Measurements from ENCODE around the gene LHX1. TPM values are rescaled to one million over a fixed set of nuclear protein-coding genes. Genes with fewer than 3 reads are reported as not detected.

Gene LHX1
- polyA plus RNA-seq, 1 donor (not counting 4 experiments of a cell fraction or from before 2014, with no cell fraction given), result 0.35 TPM

DNA sequence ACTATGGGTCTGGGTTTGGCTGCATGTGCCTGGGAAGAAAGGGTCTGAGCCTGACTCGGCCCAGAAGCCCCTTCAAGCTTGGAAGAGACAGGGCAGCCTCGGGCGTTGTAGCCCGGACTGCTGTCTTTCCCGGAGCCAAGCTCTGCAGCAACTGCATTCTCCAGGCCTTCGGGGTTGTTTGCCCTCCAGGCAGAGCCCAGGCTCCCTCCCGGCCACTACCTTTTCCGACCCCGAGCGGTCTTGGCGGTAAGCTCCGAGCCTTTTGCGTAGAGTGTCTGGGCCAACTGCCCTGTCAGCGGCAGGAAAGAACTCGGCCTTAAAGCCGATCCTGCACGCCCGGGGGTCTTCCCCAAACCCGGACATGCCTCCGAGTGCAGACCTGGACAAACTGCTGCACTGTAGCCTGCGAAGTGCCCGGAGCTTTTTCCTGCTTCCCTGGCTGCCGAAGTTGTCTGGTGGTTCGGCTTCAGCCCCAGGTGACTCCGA is 1.3 kb downstream of the LHX1 start:
- Histone ChIP-seq H3K36me3 (ENCODE audit: control insufficient read depth in 2 of 2, extremely low read depth in 1 of 2, insufficient read depth in 2 of 2, low read length in 2 of 2) (no peaks in the 10 kb centered on the region), H3K9me1 (ENCODE audit: control insufficient read depth, extremely low read depth, insufficient read depth, low read length) (no peaks in the 10 kb centered on the region), H3K27ac (ENCODE audit: control insufficient read depth, insufficient read depth, low read length) (no peak overlapping the region), H3K27me3 (ENCODE audit: control insufficient read depth, extremely low read depth, insufficient read depth, low read length) (peaks cover 99% of the 10 kb centered on the region), H3K4me2 (ENCODE audit: control insufficient read depth, extremely low read depth, insufficient read depth, low read depth, low read length) (peak overlapping the region; percentile 67), H3K9me3 (ENCODE audit: control insufficient read depth, low read depth, low read length) (no peaks in the 10 kb centered on the region), H4K20me1 (ENCODE audit: control insufficient read depth, extremely low read depth, insufficient read depth, low read length) (peaks cover 4% of the 10 kb centered on the region), H3K4me1 (ENCODE audit: control insufficient read depth, extremely low read depth, insufficient read depth, low read length) (peaks cover 52% of the 10 kb centered on the region), H2AFZ (ENCODE audit: control insufficient read depth, low read length) (no peak overlapping the region), H3K4me3 (ENCODE audit: control insufficient read depth in 2 of 3, extremely low read depth in 1 of 3, insufficient read depth in 2 of 3, low read depth in 1 of 3, low read length in 3 of 3) (peak overlapping the region; percentile 36 to 66 (median 64)), H3K79me2 (ENCODE audit: control insufficient read depth, insufficient read depth, low read length) (peaks cover 6% of the 10 kb centered on the region), H3K9ac (ENCODE audit: control insufficient read depth, extremely low read depth, insufficient read depth, low read length) (peak overlapping the region; percentile 28)
- TF ChIP-seq, protein P1, sequence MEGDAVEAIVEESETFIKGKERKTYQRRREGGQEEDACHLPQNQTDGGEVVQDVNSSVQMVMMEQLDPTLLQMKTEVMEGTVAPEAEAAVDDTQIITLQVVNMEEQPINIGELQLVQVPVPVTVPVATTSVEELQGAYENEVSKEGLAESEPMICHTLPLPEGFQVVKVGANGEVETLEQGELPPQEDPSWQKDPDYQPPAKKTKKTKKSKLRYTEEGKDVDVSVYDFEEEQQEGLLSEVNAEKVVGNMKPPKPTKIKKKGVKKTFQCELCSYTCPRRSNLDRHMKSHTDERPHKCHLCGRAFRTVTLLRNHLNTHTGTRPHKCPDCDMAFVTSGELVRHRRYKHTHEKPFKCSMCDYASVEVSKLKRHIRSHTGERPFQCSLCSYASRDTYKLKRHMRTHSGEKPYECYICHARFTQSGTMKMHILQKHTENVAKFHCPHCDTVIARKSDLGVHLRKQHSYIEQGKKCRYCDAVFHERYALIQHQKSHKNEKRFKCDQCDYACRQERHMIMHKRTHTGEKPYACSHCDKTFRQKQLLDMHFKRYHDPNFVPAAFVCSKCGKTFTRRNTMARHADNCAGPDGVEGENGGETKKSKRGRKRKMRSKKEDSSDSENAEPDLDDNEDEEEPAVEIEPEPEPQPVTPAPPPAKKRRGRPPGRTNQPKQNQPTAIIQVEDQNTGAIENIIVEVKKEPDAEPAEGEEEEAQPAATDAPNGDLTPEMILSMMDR (optimal IDR thresholded peaks at IDR 0.05 in 1 of 3, IDR thresholded peaks at IDR 0.05 in 1 of 3, conservative IDR thresholded peaks at IDR 0.05 in 1 of 3; ENCODE audit: extremely low read depth in 1 of 3, insufficient read depth in 2 of 3, low read length in 3 of 3), result no peak
- no peak for TF ChIP-seq EZH2 (IDR thresholded peaks at IDR 0.05; ENCODE audit: low read length)
- FAIRE-seq (no peak), DNase-seq (ENCODE audit: low read depth, low spot score) (no peak)
- dilution Hi-C loops (cut with MboI; ENCODE audit: extremely low pct_ligation_motif_present, low sequenced_read_pairs), result no loop called here

DNA sequence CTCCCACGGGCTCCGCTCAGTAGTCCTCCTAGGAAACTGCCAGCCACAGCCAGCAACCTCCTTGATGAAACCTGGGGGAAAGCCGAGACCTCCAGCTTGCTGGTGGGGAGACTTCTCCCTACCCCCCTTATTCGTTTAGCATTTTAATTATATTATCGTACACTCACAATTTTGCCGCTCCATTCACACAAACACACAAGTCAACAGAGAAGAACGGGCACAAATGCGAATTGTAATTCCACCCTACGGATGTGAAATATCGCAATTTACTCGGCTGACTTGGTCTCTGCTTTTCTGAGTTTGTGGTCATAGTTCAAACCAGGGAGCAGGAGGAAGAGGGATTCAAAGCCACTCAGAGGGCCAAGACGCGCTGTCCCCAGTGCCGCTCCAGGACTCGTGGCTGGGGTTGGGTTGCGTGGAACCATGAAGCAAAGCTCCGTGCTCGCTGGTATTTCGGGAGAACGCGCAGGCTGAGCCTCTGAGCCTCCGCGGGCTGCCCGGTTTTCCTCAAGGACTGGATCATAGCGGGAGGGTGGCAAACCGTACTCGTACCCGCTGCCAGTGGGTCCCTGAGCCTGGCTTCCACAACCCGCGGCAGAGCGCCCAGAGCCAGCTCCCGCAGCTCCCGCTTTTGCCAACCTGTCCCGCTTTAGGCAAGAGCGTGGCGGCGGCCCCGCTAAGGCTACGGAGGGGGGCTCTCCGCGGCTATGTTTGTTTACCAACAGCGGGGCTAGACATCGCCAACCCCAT is 2.0 kb downstream of the LHX1 start:
- Histone ChIP-seq H3K27me3 (ENCODE audit: control insufficient read depth, extremely low read depth, insufficient read depth, low read length) (peaks cover 99% of the 10 kb centered on the region), H3K9ac (ENCODE audit: control insufficient read depth, extremely low read depth, insufficient read depth, low read length) (peak overlapping the region; percentile 3), H3K9me3 (ENCODE audit: control insufficient read depth, low read depth, low read length) (no peaks in the 10 kb centered on the region), H3K79me2 (ENCODE audit: control insufficient read depth, insufficient read depth, low read length) (peaks cover 6% of the 10 kb centered on the region), H3K36me3 (ENCODE audit: control insufficient read depth in 2 of 2, extremely low read depth in 1 of 2, insufficient read depth in 2 of 2, low read length in 2 of 2) (no peaks in the 10 kb centered on the region), H2AFZ (ENCODE audit: control insufficient read depth, low read length) (no peak overlapping the region), H3K4me3 (ENCODE audit: control insufficient read depth in 2 of 3, extremely low read depth in 1 of 3, insufficient read depth in 2 of 3, low read depth in 1 of 3, low read length in 3 of 3) (peak overlapping the region; percentile 27 to 64 (median 36)), H3K9me1 (ENCODE audit: control insufficient read depth, extremely low read depth, insufficient read depth, low read length) (no peaks in the 10 kb centered on the region), H4K20me1 (ENCODE audit: control insufficient read depth, extremely low read depth, insufficient read depth, low read length) (peaks cover 4% of the 10 kb centered on the region), H3K27ac (ENCODE audit: control insufficient read depth, insufficient read depth, low read length) (no peak overlapping the region), H3K4me2 (ENCODE audit: control insufficient read depth, extremely low read depth, insufficient read depth, low read depth, low read length) (peak overlapping the region; percentile 67), H3K4me1 (ENCODE audit: control insufficient read depth, extremely low read depth, insufficient read depth, low read length) (peaks cover 46% of the 10 kb centered on the region)
- TF ChIP-seq, protein P1 (optimal IDR thresholded peaks at IDR 0.05 in 1 of 3, IDR thresholded peaks at IDR 0.05 in 1 of 3, conservative IDR thresholded peaks at IDR 0.05 in 1 of 3; ENCODE audit: extremely low read depth in 1 of 3, insufficient read depth in 2 of 3, low read length in 3 of 3), result no peak
- peak; percentile 83 for TF ChIP-seq EZH2 (IDR thresholded peaks at IDR 0.05; ENCODE audit: low read length)
- dilution Hi-C loops (cut with MboI; ENCODE audit: extremely low pct_ligation_motif_present, low sequenced_read_pairs), result no loop called here
- FAIRE-seq, result no peak
- no peak for DNase-seq (ENCODE audit: low read depth, low spot score)
